Suprapubic skin (tissue), 4 donors: ENCODE data around the gene ROBO3. TPM values are rescaled to one million over a fixed set of nuclear protein-coding genes. Genes with fewer than 3 reads are reported as not detected.

Source experiments
- DNase-seq, 2 donors: peaks; one replicate each; pipeline ENCODE4 v3.0.0-alpha.2; 2019; ENCODE audit warnings: low spot score in 2 of 2
- H3K27ac ChIP-seq: fragments of 200-600 bp; sonication (generic); one replicate; pipeline ENCODE4 v1.5.1; 2019
- H3K27me3 ChIP-seq: fragments of 200-600 bp; sonication (generic); one replicate; pipeline ENCODE4 v1.5.1; 2019
- H3K36me3 ChIP-seq: fragments of 200-600 bp; sonication (generic); one replicate; pipeline ENCODE4 v1.5.1; 2019
- H3K4me1 ChIP-seq: fragments of 200-600 bp; sonication (generic); one replicate; pipeline ENCODE4 v1.5.1; 2019
- H3K4me3 ChIP-seq: fragments of 200-600 bp; sonication (generic); one replicate; pipeline ENCODE4 v1.5.1; 2019; ENCODE audit warnings: mild to moderate bottlenecking
- H3K9me3 ChIP-seq: fragments of 200-600 bp; sonication (generic); one replicate; pipeline ENCODE4 v1.5.1; 2019
- CTCF ChIP-seq, 2 donors: fragments of 200-600 bp in 1 of 2; fragments of 450-650 bp in 1 of 2; sonication (generic) in 1 of 2; IDR thresholded peaks; one replicate each; pipeline ENCODE4 v1.5.1; 2016 to 2019; ENCODE audit warnings: antibody characterized with exemption in 2 of 2, mild to moderate bottlenecking in 1 of 2, moderate library complexity in 1 of 2
- EP300 ChIP-seq: sonication (generic); formaldehyde crosslinking; IDR thresholded peaks from one replicate; pipeline ENCODE4 v1.6.1; 2017; ENCODE audit warnings: antibody characterized with exemption
- POLR2A ChIP-seq, 2 donors: fragments of 450-650 bp; IDR thresholded peaks; one replicate each; pipeline ENCODE4 v1.6.1; 2017; ENCODE audit warnings: antibody characterized with exemption in 2 of 2, mild to moderate bottlenecking in 2 of 2, moderate library complexity in 2 of 2
- POLR2AphosphoS5 ChIP-seq, 3 donors: sonication (generic); formaldehyde crosslinking; IDR thresholded peaks; one replicate each; pipeline ENCODE4 v1.6.1; 2017; ENCODE audit warnings: antibody characterized with exemption in 3 of 3
- WGBS: methylation state at CpG from one replicate; pipeline ENCODE4 v1.1.5; 2018; 5-methylcytosine and 5-hydroxymethylcytosine counted together
- total RNA-seq, 4 donors: library from RNA; depleted of rRNA; stranded (reverse); fragments of >200 nt; gene quantifications; one replicate each; pipeline ENCODE4 v1.1.0, GENCODE V29; 2016

ROBO3 gene
- total RNA-seq, 4 donors from 2014 or later, result 1.9 to 6.8 (median 3.6) TPM

- no peak for DNase-seq
- Histone ChIP-seq H3K4me3 (no peak overlapping the region), H3K4me1 (peaks cover 10% of the 10 kb centered on the region), H3K36me3 (no peaks in the 10 kb centered on the region), H3K27ac (no peak overlapping the region), H3K27me3 (peaks cover 100% of the 10 kb centered on the region), H3K9me3 (no peaks in the 10 kb centered on the region)
- 20% methylated on average over 7 of the region's 11 CpGs for WGBS
- TF ChIP-seq POLR2AphosphoS5 (IDR thresholded peaks at IDR 0.05), result no peak
- no peak for TF ChIP-seq POLR2A (IDR thresholded peaks at IDR 0.05)
- no peak for TF ChIP-seq EP300
- no peak for TF ChIP-seq CTCF (IDR thresholded peaks at IDR 0.05)
These were observed 19.1 kb upstream of the ROBO3 start for GRCh38 chr11:124846070-124846673.

- Histone ChIP-seq H3K27ac (no peak overlapping the region), H3K4me1 (peaks cover 9% of the 10 kb centered on the region), H3K4me3 (no peak overlapping the region), H3K9me3 (no peaks in the 10 kb centered on the region), H3K27me3 (peaks cover 78% of the 10 kb centered on the region), H3K36me3 (no peaks in the 10 kb centered on the region)
- DNase-seq, result no peak
- 77% methylated on average over 2 of the region's 2 CpGs for WGBS
- TF ChIP-seq POLR2AphosphoS5 (IDR thresholded peaks at IDR 0.05), result no peak
- TF ChIP-seq EP300, result no peak
- TF ChIP-seq POLR2A (IDR thresholded peaks at IDR 0.05), result no peak
- TF ChIP-seq CTCF (IDR thresholded peaks at IDR 0.05), result no peak
These were observed 6.1 kb upstream of the ROBO3 start for GRCh38 chr11:124859171-124859570.

- no peaks in the 10 kb centered on the region for H3K9me3 ChIP-seq
- no peak overlapping the region for H3K4me3 ChIP-seq
- TF ChIP-seq EP300, result no peak
- no peak for TF ChIP-seq CTCF (IDR thresholded peaks at IDR 0.05)
- no peak for TF ChIP-seq POLR2AphosphoS5 (IDR thresholded peaks at IDR 0.05)
- no peak for TF ChIP-seq POLR2A (IDR thresholded peaks at IDR 0.05)
- H3K27ac ChIP-seq, result no peak overlapping the region
- WGBS, result 36% methylated on average over 4 of the region's 4 CpGs
- H3K27me3 ChIP-seq, result peaks cover 87% of the 10 kb centered on the region
- H3K4me1 ChIP-seq, result peaks cover 29% of the 10 kb centered on the region
- H3K36me3 ChIP-seq, result no peaks in the 10 kb centered on the region
- peak in 1 of 2 donors; percentile 37 for DNase-seq
These were observed 3.6 kb upstream of the ROBO3 start for GRCh38 chr11:124861670-124862069.

- H3K9me3 ChIP-seq, result no peaks in the 10 kb centered on the region
- no peak for TF ChIP-seq POLR2AphosphoS5 (IDR thresholded peaks at IDR 0.05)
- TF ChIP-seq EP300, result no peak
- no peak for TF ChIP-seq POLR2A (IDR thresholded peaks at IDR 0.05)
- no peak for TF ChIP-seq CTCF (IDR thresholded peaks at IDR 0.05)
- peaks cover 92% of the 10 kb centered on the region for H3K27me3 ChIP-seq
- 4% methylated on average over 22 of the region's 31 CpGs for WGBS
- H3K36me3 ChIP-seq, result no peaks in the 10 kb centered on the region
- H3K4me3 ChIP-seq, result peak overlapping the region; percentile 15
- no peak overlapping the region for H3K27ac ChIP-seq
- peaks cover 43% of the 10 kb centered on the region for H3K4me1 ChIP-seq
- peak in 1 of 2 donors; percentile 74 for DNase-seq
These were observed 2.0 kb upstream of the ROBO3 start for GRCh38 chr11:124863137-124863825.

- Histone ChIP-seq H3K4me1 (peaks cover 49% of the 10 kb centered on the region), H3K4me3 (no peak overlapping the region), H3K27me3 (peaks cover 94% of the 10 kb centered on the region), H3K27ac (no peak overlapping the region), H3K36me3 (no peaks in the 10 kb centered on the region), H3K9me3 (no peaks in the 10 kb centered on the region)
- 5% methylated on average over 5 of the region's 9 CpGs for WGBS
- TF ChIP-seq POLR2A (IDR thresholded peaks at IDR 0.05) (no peak), POLR2AphosphoS5 (IDR thresholded peaks at IDR 0.05) (no peak), EP300 (no peak), CTCF (IDR thresholded peaks at IDR 0.05) (no peak)
- DNase-seq, result peak in 1 of 2 donors; percentile 71
These were observed 1.4 kb upstream of the ROBO3 start for GRCh38 chr11:124863826-124864165.
